Neural progenitor cell (in vitro differentiated cells): ENCODE results near the gene TSC22D4. TPM values are rescaled to one million over a fixed set of nuclear protein-coding genes. Genes with fewer than 3 reads are reported as not detected.

ENCODE experiments used
- DNase-seq: peaks from one replicate; pipeline ENCODE4 v3.0.0-alpha.2; 2016; ENCODE audit warnings: low spot score
- H2AFZ ChIP-seq: fragments of 200-600 bp; sonication (generic); replicated peaks from 2 replicates; pipeline ENCODE4 v1.6.1; 2016; ENCODE audit warnings: antibody characterized with exemption
- H3F3A ChIP-seq: fragments of 200-600 bp; sonication (generic); 2 replicates; pipeline ENCODE4 v1.6.1; 2016; ENCODE audit warnings: antibody characterized with exemption, low read depth
- H3K27ac ChIP-seq: fragments of 200-600 bp; sonication (generic); 2 replicates; pipeline ENCODE4 v1.5.1; 2016; ENCODE audit warnings: mild to moderate bottlenecking
- H3K27me3 ChIP-seq: fragments of 200-600 bp; sonication (generic); 2 replicates; pipeline ENCODE4 v1.6.1; 2016; ENCODE audit warnings: mild to moderate bottlenecking, moderate library complexity
- H3K36me3 ChIP-seq: fragments of 200-600 bp; sonication (generic); 2 replicates; pipeline ENCODE4 v1.5.1; 2016
- H3K4me1 ChIP-seq: fragments of 200-600 bp; sonication (generic); 2 replicates; pipeline ENCODE4 v1.6.1; 2016; ENCODE audit warnings: mixed run types
- H3K4me2 ChIP-seq: fragments of 200-600 bp; sonication (generic); 2 replicates; pipeline ENCODE4 v1.6.1; 2016
- H3K4me3 ChIP-seq: fragments of 200-600 bp; sonication (generic); 2 replicates; pipeline ENCODE4 v1.5.1; 2016
- H3K79me2 ChIP-seq: fragments of 200-600 bp; sonication (generic); 2 replicates; pipeline ENCODE4 v1.6.1; 2016; ENCODE audit warnings: low read depth
- H3K9ac ChIP-seq: fragments of 200-600 bp; sonication (generic); 2 replicates; pipeline ENCODE4 v1.6.1; 2016
- H3K9me3 ChIP-seq: fragments of 200-600 bp; sonication (generic); 2 replicates; pipeline ENCODE4 v1.5.1; 2016; ENCODE audit warnings: low read depth
- H4K20me1 ChIP-seq: fragments of 200-600 bp; sonication (generic); 2 replicates; pipeline ENCODE4 v1.6.1; 2016; ENCODE audit warnings: low read depth
- H3K27ac Mint-ChIP-seq: 3 replicates; pipeline ENCODE4 v1.8.0; 2021; ENCODE audit warnings: mixed read lengths
- H3K27me3 Mint-ChIP-seq: 2 replicates; pipeline ENCODE4 v1.8.0; 2022; ENCODE audit warnings: low read depth, mild to moderate bottlenecking, inconsistent platforms, moderate library complexity, mixed read lengths; ENCODE audit not compliant: insufficient read depth
- H3K36me3 Mint-ChIP-seq: 3 replicates; pipeline ENCODE4 v1.8.0; 2021; ENCODE audit warnings: mixed read lengths
- H3K4me1 Mint-ChIP-seq: 3 replicates; pipeline ENCODE4 v1.8.0; 2021; ENCODE audit warnings: mixed read lengths
- H3K4me3 Mint-ChIP-seq: 3 replicates; pipeline ENCODE4 v1.8.0; 2021; ENCODE audit warnings: mild to moderate bottlenecking, moderate library complexity, mixed read lengths
- H3K9me3 Mint-ChIP-seq: 3 replicates; pipeline ENCODE4 v1.8.0; 2020; ENCODE audit warnings: mixed read lengths
- EZH2 ChIP-seq: fragments of 200-600 bp; sonication (generic); IDR thresholded peaks from 2 replicates; pipeline ENCODE4 v1.6.1; 2017; ENCODE audit warnings: antibody characterized with exemption, mild to moderate bottlenecking, moderate library complexity
- EZH2phosphoT487 ChIP-seq: fragments of 200-600 bp; sonication (generic); IDR thresholded peaks from 2 replicates; pipeline ENCODE4 v1.6.1; 2017; ENCODE audit warnings: antibody characterized with exemption
- total RNA-seq: library from RNA; depleted of rRNA; stranded (reverse); fragments of >200 nt; gene quantifications from 2 replicates; pipeline ENCODE4 v1.2.3, GENCODE V29; 2015; ENCODE audit warnings: low replicate concordance
- TF ChIP-seq, protein P1 (sequence below): fragments of 200-600 bp; sonication (generic); IDR thresholded peaks from 2 replicates; pipeline ENCODE4 v1.5.1; 2017; ENCODE audit warnings: antibody characterized with exemption, mild to moderate bottlenecking

Gene TSC22D4
- total RNA-seq, 1 donor from 2014 or later = 11.0 TPM

DNA sequence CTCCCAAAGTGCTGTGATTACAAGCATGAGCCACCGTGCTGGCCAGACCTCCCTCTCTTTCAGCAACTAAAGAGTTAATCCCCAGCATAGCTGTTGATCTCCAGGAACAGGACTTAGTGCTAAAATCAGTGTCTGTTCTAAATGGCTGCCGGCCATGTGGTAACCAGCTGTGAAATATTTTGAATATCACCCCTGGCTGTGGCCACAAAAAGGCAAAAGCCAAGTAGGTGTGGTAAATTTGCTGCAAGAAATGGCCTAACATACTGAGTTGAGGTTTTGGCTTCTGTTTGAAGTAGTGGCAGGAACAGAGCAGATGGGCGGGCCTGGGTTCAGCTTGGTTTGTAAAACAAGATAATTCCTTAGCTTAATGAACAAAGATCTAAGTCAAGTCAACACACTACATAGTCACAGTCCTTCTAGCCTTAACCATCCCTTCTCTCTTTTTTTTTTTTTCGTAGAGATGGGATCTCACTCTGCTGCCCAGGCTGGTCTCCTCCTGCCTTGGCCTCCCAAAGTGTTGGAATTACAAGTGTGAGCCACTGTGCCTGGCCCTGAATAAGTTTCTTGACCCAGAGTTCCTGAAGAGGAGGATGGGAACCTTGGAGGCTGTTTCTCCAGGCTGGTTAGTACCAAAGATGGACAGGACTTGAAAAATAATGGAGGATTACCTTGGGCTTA is 37.3 kb upstream of the TSC22D4 start:
- H2AFZ ChIP-seq = peak overlapping the region; percentile 89
- no peaks in the 10 kb centered on the region for H3K79me2 ChIP-seq
- DNase-seq = peak; percentile 12
- H3K9me3 ChIP-seq = no peaks in the 10 kb centered on the region
- H3F3A ChIP-seq = no peaks in the 10 kb centered on the region
- H3K27me3 Mint-ChIP-seq = peaks cover 3% of the 10 kb centered on the region
- H3K4me3 Mint-ChIP-seq = peak overlapping the region; percentile 25
- no peak overlapping the region for H3K4me3 ChIP-seq
- peaks cover 2% of the 10 kb centered on the region for H3K9me3 Mint-ChIP-seq
- no peaks in the 10 kb centered on the region for H3K27me3 ChIP-seq
- no peak overlapping the region for H3K4me2 ChIP-seq
- no peak overlapping the region for H3K27ac ChIP-seq
- TF ChIP-seq EZH2phosphoT487 (no peak), EZH2 (no peak)
- TF ChIP-seq, protein P1, sequence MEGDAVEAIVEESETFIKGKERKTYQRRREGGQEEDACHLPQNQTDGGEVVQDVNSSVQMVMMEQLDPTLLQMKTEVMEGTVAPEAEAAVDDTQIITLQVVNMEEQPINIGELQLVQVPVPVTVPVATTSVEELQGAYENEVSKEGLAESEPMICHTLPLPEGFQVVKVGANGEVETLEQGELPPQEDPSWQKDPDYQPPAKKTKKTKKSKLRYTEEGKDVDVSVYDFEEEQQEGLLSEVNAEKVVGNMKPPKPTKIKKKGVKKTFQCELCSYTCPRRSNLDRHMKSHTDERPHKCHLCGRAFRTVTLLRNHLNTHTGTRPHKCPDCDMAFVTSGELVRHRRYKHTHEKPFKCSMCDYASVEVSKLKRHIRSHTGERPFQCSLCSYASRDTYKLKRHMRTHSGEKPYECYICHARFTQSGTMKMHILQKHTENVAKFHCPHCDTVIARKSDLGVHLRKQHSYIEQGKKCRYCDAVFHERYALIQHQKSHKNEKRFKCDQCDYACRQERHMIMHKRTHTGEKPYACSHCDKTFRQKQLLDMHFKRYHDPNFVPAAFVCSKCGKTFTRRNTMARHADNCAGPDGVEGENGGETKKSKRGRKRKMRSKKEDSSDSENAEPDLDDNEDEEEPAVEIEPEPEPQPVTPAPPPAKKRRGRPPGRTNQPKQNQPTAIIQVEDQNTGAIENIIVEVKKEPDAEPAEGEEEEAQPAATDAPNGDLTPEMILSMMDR = no peak
- no peaks in the 10 kb centered on the region for H3K36me3 Mint-ChIP-seq
- peaks cover 15% of the 10 kb centered on the region for H3K4me1 Mint-ChIP-seq
- H3K4me1 ChIP-seq = no peaks in the 10 kb centered on the region
- no peaks in the 10 kb centered on the region for H4K20me1 ChIP-seq
- H3K36me3 ChIP-seq = no peaks in the 10 kb centered on the region
- H3K9ac ChIP-seq = no peak overlapping the region
- no peak overlapping the region for H3K27ac Mint-ChIP-seq

DNA sequence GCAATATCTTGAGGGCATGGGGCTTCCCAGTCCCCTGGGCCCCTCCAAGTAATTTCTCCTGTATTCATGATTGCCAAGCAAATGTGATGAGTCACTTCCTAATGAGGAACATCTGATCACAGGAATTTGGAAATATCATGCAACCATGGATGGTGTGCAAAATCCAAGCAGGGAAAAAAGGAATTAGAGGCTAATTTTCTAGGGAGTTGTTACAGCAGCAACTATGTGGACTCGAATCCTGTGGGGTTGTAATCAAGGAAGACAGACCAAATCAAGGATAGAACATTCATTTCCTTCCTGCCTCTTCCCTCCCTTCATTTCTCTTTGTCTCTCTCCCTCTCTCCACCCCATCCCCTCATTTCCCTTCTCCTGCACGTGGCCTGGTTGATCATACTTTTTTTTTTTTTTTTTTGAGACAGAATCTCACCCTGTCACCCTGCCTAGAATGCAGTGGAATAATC is 36.1 kb upstream of the TSC22D4 start:
- H3K79me2 ChIP-seq = no peaks in the 10 kb centered on the region
- H3K4me3 ChIP-seq = no peak overlapping the region
- H2AFZ ChIP-seq = no peak overlapping the region
- H3K9me3 ChIP-seq = no peaks in the 10 kb centered on the region
- H3K36me3 ChIP-seq = no peaks in the 10 kb centered on the region
- Mint-ChIP-seq H3K27ac (no peak overlapping the region), H3K36me3 (no peaks in the 10 kb centered on the region), H3K9me3 (peaks cover 2% of the 10 kb centered on the region), H3K4me1 (peaks cover 15% of the 10 kb centered on the region), H3K4me3 (no peak overlapping the region), H3K27me3 (peaks cover 2% of the 10 kb centered on the region)
- H4K20me1 ChIP-seq = no peaks in the 10 kb centered on the region
- TF ChIP-seq, protein P1 = no peak
- TF ChIP-seq EZH2phosphoT487 (no peak), EZH2 (no peak)
- no peak overlapping the region for H3K9ac ChIP-seq
- no peaks in the 10 kb centered on the region for H3F3A ChIP-seq
- H3K27ac ChIP-seq = no peak overlapping the region
- no peaks in the 10 kb centered on the region for H3K27me3 ChIP-seq
- DNase-seq = no peak
- H3K4me2 ChIP-seq = no peak overlapping the region
- H3K4me1 ChIP-seq = no peaks in the 10 kb centered on the region

DNA sequence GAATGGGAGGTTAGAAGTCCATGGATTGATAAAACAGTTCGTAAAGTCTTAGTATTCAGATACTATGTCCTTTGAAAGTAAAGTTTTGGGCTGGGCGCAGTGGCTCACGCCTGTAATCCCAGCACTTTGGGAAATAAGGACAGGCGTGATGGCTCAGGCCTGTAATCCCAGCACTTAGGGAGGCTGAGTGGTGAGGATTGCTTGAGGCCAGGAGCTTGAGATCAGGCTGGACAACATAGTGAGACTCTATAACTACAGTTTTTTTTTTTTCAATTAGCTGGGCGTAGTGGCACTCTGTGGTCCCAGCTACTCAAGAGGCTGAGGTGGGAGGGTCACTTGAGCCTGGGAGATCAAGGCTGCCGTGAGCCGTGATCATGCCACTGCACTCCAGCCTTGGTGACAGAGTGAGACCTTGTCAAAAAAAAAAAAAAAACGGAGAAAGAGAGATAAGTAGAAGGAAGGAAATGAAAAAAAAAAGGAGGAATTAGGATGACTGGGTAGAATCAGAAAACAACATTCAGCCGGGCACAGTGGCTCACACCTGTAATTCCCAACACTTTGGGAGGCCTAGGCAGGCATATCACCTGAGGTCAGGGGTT is 34.3 kb upstream of the TSC22D4 start:
- no peak for DNase-seq
- Histone ChIP-seq H3K9ac (no peak overlapping the region), H3K27ac (no peak overlapping the region), H3K4me3 (no peak overlapping the region), H3K36me3 (no peaks in the 10 kb centered on the region), H3K4me2 (no peak overlapping the region), H3K79me2 (no peaks in the 10 kb centered on the region), H4K20me1 (no peaks in the 10 kb centered on the region), H3K4me1 (no peaks in the 10 kb centered on the region), H3K27me3 (no peaks in the 10 kb centered on the region), H2AFZ (no peak overlapping the region), H3F3A (no peaks in the 10 kb centered on the region), H3K9me3 (no peaks in the 10 kb centered on the region)
- Mint-ChIP-seq H3K4me1 (peaks cover 19% of the 10 kb centered on the region), H3K4me3 (no peak overlapping the region), H3K36me3 (no peaks in the 10 kb centered on the region), H3K27me3 (no peaks in the 10 kb centered on the region), H3K27ac (no peak overlapping the region), H3K9me3 (peaks cover 2% of the 10 kb centered on the region)
- no peak for TF ChIP-seq EZH2
- no peak for TF ChIP-seq EZH2phosphoT487
- TF ChIP-seq, protein P1 = no peak
